CD4-positive, alpha-beta T cell treated with Interleukin-2 at 100 ng/mL for 4 hours (primary cell): ENCODE results near the gene CCDC34.

Source experiments
- DNase-seq: peaks from one replicate; pipeline ENCODE4 v3.0.0-alpha.2; 2020; ENCODE audit warnings: low spot score

Gene CCDC34

DNA sequence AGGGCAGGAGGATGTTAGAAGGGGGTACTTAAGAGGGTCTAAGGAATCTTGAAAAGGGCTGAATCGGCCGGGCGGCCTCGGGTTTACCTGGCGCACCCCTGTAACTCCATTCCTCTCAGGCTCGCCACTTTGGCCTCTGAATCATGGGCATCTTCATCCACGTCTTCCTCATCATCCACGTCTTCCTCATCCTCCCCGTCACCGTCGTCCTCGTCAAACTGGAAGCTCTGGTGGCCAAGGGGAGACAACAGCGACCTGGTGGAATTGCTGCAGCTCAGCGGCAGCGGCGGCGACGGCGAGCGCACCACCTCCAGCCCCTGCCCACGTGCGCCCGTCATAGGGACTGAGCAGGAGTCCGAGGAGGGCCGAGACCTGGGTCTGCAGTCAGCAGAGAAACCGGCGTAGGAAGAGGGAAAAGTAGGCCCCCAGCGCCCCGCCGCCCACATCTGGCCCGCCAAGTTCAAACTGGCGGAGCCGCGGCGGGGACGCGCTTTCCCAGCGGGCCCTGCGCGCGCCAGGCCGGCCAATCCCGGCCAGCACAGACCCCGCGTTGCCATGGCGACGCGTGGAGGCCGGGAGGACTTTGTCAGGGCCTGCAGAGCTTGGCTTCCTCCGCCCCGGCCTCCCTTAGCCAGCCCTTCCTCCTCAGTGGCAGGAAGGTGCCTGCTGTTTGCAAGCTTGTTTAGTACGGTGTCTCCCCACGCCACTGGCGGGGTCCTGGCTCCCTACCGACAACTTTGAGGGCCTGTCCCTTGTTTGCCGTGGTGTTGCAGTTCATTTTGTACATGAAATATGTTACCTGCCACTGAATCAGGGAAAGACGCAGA, at the start of gene CCDC34:
Gene CCDC34 (minus strand): TSS at position 467 of the 827 bp plus-strand sequence. CDS start 21 bp downstream, at position 446.
- DNase-seq: peak; percentile 86

GRCh38 chr11:27412192-27412691, 49.2 kb upstream of the CCDC34 start:
- DNase-seq: no peak

DNA sequence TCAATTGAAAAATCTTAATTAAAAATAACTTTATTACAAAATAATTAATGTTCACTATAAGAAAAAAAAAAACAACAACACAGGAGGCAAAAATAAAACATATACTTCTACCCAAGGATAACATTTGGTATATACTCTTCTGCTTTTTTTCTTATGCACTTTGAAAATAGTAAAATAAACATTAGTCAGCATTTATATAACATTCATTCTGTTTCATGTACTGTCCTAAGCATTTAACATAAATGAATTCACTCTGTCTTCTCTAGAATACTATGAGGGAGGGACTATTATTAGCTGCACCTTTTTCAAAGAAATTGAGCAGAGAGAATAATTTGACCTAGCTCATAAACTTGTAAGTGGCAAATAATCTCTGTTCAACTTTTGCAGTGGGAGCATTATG, 48.3 kb upstream of the CCDC34 start:
- DNase-seq: no peak

- no peak for DNase-seq
Measured at GRCh38 chr11:27410272-27410671, 47.3 kb upstream of the CCDC34 start.

- DNase-seq: no peak
Measured at GRCh38 chr11:27409742-27410141, 46.7 kb upstream of the CCDC34 start.

DNA sequence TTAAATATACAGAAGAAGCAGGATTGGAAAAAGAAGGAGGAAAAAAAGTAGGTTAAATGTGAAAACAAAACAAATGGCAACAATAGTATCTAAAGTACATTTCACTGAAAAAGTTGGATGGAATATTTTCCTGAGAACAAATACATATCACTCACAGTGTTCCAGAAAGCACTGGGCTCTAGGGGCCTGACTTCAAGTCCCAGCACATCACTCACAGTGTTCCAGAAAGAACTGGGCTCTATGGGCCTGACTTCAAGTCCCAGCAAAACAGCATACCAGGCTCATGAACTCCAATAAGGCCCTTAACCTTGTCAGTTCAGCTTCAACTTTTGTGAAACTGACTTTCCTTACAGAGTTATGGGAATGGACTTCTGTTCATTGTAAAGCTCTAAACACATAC, 46.0 kb upstream of the CCDC34 start:
- DNase-seq: no peak

GRCh38 chr11:27408246-27408800, 45.3 kb upstream of the CCDC34 start:
- no peak for DNase-seq

DNA sequence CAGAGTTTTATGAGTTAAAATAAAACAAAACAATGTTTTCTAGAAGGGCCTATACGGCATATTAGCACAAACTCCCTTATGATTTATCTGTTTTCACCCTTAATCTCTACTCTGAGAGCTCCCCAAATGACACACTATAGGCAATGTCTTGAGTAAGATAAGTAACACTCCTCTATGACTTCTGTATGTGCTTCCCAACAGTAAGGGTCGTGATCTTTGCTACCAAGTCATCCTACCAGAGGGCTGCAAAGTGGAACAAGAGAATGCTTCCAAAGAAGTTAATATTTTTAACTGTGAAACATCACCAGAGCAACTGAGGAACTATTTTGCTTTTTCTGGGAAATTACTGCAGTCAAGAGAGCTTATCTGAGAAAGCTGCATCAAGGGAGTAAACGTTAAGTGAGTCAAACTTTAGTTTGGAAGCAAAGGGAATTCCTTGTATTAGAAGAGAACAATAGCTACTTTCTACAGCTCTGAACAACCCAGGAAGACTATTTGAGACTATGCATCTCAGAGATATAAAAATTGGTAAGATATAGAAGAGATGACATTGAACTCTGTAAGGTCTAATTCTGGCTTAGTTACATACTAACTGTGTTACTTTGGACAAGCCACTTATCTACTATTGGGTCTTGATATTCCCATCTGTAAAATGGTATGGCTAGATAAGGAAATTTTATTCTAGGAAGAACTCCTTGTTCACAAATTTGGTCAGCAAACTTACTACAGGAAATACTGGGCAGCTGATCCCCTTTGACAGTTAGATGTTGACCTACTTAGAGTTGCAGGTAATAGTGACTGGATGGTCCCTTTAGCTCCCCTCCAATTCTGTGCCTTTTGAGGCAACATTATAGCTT, 43.7 kb upstream of the CCDC34 start:
- DNase-seq: no peak

- DNase-seq: no peak
Measured at GRCh38 chr11:27405134-27405533, 42.1 kb upstream of the CCDC34 start.

DNA sequence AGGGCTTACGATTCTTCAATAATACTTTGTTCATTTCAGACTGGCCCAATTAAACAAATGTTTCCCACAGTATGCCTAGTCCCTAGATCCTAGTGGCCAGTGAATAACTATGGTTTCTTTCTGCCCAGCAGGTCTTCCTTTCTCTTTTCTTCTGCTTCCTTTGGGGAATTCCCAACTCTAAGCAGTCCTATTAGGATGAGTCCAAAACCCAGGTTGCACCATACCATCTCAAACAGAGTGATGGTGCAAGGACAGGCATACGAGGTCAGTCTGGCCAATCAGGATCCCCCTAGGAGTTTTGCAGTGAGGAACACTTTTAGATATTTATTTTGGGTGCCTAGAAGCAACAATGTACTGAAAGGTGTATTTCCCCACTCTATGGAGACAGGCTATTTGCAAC, 41.4 kb upstream of the CCDC34 start:
- no peak for DNase-seq

GRCh38 chr11:27403195-27403594, 40.2 kb upstream of the CCDC34 start:
- DNase-seq: no peak

GRCh38 chr11:27402450-27402849, 39.4 kb upstream of the CCDC34 start:
- DNase-seq: no peak

- DNase-seq: no peak
Measured at GRCh38 chr11:27401833-27402316, 38.9 kb upstream of the CCDC34 start.

DNA sequence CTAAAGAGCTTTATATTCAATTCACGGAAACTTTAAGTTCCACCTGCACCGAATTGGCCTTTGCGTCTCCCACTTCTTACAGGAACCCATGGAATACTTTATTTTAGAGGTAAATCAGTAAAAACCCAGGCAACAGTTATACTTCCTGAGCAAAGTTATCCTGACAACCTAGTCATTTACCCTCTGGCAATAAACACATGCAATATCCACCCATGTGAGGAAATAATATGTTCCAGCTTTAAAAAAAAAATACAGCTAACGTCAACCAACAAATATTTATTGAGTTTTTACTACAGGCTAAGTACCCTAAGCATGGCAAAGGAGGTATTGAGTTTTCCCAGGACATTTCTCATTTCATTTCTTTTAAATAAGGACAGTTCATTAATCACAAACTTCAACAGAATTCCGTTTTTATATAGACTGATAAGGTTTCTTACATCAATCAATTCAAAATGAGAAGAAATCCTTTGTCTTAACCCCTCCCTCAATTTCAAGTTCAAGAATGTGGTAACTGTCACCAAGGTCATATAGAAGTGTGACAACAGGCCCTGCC, 38.3 kb upstream of the CCDC34 start:
- DNase-seq: no peak

DNA sequence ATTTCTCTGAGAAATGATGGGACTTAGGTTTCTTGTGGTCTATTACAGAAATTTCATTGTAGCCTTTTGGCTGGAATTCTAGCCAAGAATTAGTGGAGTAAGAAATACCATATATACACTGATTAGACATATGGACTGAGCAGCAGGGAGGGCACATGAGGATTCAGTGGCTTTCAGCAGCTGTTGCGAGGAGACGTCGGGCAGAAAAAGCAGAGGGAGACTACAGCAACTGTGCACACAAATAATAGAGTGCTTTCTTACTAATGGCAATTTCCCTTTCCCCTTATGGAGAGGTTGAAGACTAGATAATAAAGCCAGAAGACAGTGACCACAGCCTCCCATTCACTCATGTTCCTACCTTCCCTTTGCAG, 35.4 kb upstream of the CCDC34 start:
- DNase-seq: no peak

DNA sequence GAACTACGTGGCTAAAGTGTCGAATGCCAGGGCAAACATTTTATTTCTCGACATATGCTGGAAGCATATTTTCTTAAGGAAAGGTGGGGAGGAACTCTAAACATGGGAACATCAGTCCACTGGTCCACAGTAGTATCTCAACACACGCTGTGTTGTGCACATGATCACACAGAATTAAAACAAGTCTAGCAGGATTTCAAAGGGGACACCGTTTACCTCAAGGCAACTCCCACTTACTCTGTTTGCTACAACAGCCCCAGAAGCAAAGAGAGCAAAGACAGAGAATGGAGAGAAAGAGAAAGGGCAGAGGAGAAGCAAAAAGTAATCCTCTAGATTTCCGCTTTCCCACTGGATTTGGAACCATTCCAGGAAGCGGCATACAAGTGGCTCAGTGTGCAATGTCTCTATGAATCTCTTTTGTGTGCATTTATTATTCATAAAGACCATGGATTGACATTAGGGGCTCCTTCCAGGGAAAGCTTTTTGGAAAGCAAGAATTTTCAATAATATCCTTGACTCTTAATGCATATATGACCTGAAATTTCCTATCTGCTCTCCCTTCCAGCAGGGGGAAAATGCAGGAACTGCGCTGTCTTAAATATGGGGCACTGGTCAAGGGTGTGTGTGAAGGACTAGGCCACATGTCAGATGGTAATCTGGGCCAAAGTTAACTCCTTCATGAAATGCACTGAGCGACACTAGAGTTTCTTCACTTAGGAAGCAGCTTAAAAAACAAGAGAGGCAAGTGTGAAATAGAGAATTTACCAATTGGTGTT, 34.8 kb upstream of the CCDC34 start:
- DNase-seq: no peak

GRCh38 chr11:27396259-27396839, 33.3 kb upstream of the CCDC34 start:
- DNase-seq: no peak

DNA sequence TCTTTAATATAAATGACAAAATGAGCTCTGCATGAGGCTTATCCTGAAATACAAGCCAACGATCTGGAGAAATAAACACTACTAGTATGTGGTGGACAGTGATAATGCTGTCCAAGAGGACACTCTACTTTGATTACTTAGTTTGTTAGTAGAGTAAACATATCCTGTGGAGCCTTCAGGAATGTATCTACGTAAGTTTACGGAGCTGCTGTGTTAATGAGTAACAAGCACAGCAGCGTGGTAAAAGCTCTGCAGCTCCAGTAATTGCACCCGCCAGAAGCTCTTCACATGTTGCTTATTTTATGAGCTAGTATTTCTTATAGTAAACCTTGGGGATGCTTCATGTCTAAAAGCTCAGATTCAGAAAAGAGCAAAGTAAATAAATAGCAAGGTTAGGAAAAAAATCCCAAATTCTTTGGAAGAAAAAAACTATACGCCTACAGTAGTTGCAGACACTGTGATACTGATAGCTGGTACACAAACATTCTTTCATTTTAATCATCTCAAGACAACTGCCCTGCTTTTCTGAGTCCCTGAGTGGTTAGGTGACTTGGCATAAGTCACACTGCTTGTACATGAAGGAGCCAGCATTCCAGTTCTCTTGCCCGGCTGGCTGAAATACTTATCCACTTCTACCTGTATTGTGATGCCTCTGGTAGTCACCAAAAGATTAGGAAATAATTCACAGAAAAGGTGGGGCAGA, 32.7 kb upstream of the CCDC34 start:
- DNase-seq: no peak

- no peak for DNase-seq
Measured at GRCh38 chr11:27394781-27395228, 31.8 kb upstream of the CCDC34 start.
